SW 1271 (cell line): ENCODE measurements around the gene BRMS1L.
"Not testable (repeated sequence)": the region's sequence is repeated elsewhere in the genome, so short reads cannot be mapped to it uniquely, and the experiment has no call there.

ENCODE experiments used
- DNase-seq, 2 experiments: peaks; one replicate each; lab custom pipeline; 2025; lab: John Stamatoyannopoulos, UW

BRMS1L gene

GRCh38 chr14:35826218-35826951, at the start of gene BRMS1L:
Gene BRMS1L, plus strand, starts transcription at chr14:35826338. Its CDS starts 179 bp downstream, at chr14:35826517.
- DNase-seq = peak; percentile 95 to 99

- DNase-seq = no peak
Observed at GRCh38 chr14:35776823-35777222, 49.3 kb upstream of the BRMS1L start.

GRCh38 chr14:35777550-35777949, 48.6 kb upstream of the BRMS1L start:
- not testable (repeated sequence) for DNase-seq

GRCh38 chr14:35779368-35779767, 46.8 kb upstream of the BRMS1L start:
- DNase-seq = no peak

GRCh38 chr14:35783699-35784098, 42.4 kb upstream of the BRMS1L start:
- DNase-seq = no peak

- no peak for DNase-seq
Observed at GRCh38 chr14:35786856-35787255, 39.3 kb upstream of the BRMS1L start.

GRCh38 chr14:35789651-35790050, 36.5 kb upstream of the BRMS1L start:
- no peak for DNase-seq

GRCh38 chr14:35797796-35798195, 28.3 kb upstream of the BRMS1L start:
- no peak for DNase-seq

- no peak for DNase-seq
Observed at GRCh38 chr14:35806006-35806907, 19.9 kb upstream of the BRMS1L start.

- no peak for DNase-seq
Observed at GRCh38 chr14:35807131-35807961, 18.8 kb upstream of the BRMS1L start.

- peak in 1 of 2 experiments; percentile 39 for DNase-seq
Observed at GRCh38 chr14:35808076-35808637, 18.0 kb upstream of the BRMS1L start.

GRCh38 chr14:35808638-35809563, 17.2 kb upstream of the BRMS1L start, which contains the start of gene RALGAPA1:
Gene RALGAPA1, minus strand, starts transcription at chr14:35809295. Its CDS starts 460 bp downstream, at chr14:35808835.
- peak; percentile 95 to 98 for DNase-seq

- DNase-seq = no peak
Observed at GRCh38 chr14:35809597-35809996, 16.5 kb upstream of the BRMS1L start.

GRCh38 chr14:35810963-35811362, 15.2 kb upstream of the BRMS1L start:
- DNase-seq = no peak

- peak in 1 of 2 experiments; percentile 42 for DNase-seq
Observed at GRCh38 chr14:35814371-35815005, 11.7 kb upstream of the BRMS1L start.

GRCh38 chr14:35818346-35819115, 7.6 kb upstream of the BRMS1L start:
- DNase-seq = peak in 1 of 2 experiments; percentile 31

GRCh38 chr14:35819591-35820540, 6.3 kb upstream of the BRMS1L start:
- DNase-seq = no peak
